ENCODE data around the gene MCF2L2. TPM values are rescaled to one million over a fixed set of nuclear protein-coding genes. Genes with fewer than 3 reads are reported as not detected.

The MCF2L2 gene
- total and polyA plus RNA-seq, 9 of the 15 experiments (the other 6 are each of a cell fraction or from before 2014, with no cell fraction given) = 0.56 to 4.2 (median 3.0) TPM

DNA sequence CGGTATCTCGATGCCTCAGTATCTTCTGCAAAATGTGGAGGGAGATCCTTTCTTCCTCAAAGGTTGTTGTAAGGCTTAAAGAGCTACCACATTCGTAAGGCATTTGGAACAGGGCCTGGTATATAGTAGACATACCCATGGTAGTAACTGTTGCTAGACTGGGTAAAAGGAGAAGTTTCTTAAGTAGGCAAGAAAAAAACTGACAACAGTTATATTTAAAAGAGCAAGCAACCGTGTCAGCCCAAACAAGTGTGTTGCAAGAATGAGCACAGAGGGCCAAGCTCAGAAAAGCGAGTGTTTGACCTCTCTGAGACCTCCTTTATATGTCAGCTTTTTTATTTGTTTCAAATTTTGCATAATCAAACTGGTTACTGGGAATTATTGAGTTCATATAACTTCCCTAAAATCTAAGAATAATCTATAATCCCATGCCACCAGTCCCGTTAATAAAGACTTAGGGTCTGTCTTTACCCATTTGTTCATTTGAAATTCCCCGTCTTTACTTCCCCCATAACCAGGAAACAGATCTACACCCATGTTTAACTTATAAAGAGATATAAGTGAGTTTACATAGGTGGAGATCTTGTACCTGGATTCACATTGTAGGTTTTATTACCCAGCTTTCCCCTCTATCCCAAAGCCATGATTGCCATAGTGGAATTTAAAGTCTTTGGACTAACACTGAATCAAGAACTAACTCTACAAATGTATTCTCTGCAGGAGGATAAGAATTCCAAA is 168.1 kb downstream of the MCF2L2 start (continued):
- TF ChIP-seq, protein P1, sequence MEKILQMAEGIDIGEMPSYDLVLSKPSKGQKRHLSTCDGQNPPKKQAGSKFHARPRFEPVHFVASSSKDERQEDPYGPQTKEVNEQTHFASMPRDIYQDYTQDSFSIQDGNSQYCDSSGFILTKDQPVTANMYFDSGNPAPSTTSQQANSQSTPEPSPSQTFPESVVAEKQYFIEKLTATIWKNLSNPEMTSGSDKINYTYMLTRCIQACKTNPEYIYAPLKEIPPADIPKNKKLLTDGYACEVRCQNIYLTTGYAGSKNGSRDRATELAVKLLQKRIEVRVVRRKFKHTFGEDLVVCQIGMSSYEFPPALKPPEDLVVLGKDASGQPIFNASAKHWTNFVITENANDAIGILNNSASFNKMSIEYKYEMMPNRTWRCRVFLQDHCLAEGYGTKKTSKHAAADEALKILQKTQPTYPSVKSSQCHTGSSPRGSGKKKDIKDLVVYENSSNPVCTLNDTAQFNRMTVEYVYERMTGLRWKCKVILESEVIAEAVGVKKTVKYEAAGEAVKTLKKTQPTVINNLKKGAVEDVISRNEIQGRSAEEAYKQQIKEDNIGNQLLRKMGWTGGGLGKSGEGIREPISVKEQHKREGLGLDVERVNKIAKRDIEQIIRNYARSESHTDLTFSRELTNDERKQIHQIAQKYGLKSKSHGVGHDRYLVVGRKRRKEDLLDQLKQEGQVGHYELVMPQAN (IDR thresholded peaks at IDR 0.05; ENCODE audit: borderline replicate concordance) = no peak
- no peak for TF ChIP-seq NR2C2 (CRISPR knock-in tag; IDR thresholded peaks at IDR 0.05)
- no peak for TF ChIP-seq NR2C2 (tag; IDR thresholded peaks at IDR 0.05)
- TF ChIP-seq CBX3 (IDR thresholded peaks at IDR 0.05; ENCODE audit: borderline replicate concordance in 1 of 2, low read length in 2 of 2) = no peak
- TF ChIP-seq, protein P2, sequence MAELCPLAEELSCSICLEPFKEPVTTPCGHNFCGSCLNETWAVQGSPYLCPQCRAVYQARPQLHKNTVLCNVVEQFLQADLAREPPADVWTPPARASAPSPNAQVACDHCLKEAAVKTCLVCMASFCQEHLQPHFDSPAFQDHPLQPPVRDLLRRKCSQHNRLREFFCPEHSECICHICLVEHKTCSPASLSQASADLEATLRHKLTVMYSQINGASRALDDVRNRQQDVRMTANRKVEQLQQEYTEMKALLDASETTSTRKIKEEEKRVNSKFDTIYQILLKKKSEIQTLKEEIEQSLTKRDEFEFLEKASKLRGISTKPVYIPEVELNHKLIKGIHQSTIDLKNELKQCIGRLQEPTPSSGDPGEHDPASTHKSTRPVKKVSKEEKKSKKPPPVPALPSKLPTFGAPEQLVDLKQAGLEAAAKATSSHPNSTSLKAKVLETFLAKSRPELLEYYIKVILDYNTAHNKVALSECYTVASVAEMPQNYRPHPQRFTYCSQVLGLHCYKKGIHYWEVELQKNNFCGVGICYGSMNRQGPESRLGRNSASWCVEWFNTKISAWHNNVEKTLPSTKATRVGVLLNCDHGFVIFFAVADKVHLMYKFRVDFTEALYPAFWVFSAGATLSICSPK (IDR thresholded peaks at IDR 0.05; ENCODE audit: borderline replicate concordance) = no peak
- TF ChIP-seq U2AF1 (optimal IDR thresholded peaks at IDR 0.05; ENCODE audit: low read depth, low read length) = no peak
- no peak for TF ChIP-seq SETDB1 (IDR thresholded peaks at IDR 0.05; ENCODE audit: low read length)
- no peak for TF ChIP-seq ILF3 (IDR thresholded peaks at IDR 0.05; ENCODE audit: borderline replicate concordance)
